Activated gamma-delta T cell treated with anti-CD3 and anti-CD28 coated beads, Interleukin-2, amount 50 U/mL, for 16 hours (primary cell): Measurements from ENCODE around the gene ZNF740.
"Not testable (repeated sequence)": the region's sequence is repeated elsewhere in the genome, so short reads cannot be mapped to it uniquely, and the experiment has no call there.

Experiments used
- DNase-seq: peaks from one replicate; pipeline ENCODE4 v3.0.0-alpha.2; 2020; ENCODE audit warnings: low read depth

ZNF740 gene

GRCh38 chr12:53195516-53196420, 15.2 kb downstream of the ZNF740 start:
- no peak for DNase-seq

GRCh38 chr12:53196486-53196885, 16.0 kb downstream of the ZNF740 start:
- DNase-seq, result no peak

- no peak for DNase-seq
These were observed 16.6 kb downstream of the ZNF740 start for GRCh38 chr12:53197011-53197640.

- DNase-seq, result no peak
These were observed 18.1 kb downstream of the ZNF740 start for GRCh38 chr12:53198486-53199110.

- DNase-seq, result no peak
These were observed 19.2 kb downstream of the ZNF740 start for GRCh38 chr12:53199700-53200099.

- no peak for DNase-seq
These were observed 19.6 kb downstream of the ZNF740 start for GRCh38 chr12:53200107-53200457.

- DNase-seq, result no peak
These were observed 20.1 kb downstream of the ZNF740 start for GRCh38 chr12:53200458-53201176.

- no peak for DNase-seq
These were observed 20.6 kb downstream of the ZNF740 start for GRCh38 chr12:53201177-53201541.

- no peak for DNase-seq
These were observed 21.1 kb downstream of the ZNF740 start for GRCh38 chr12:53201639-53202038.

GRCh38 chr12:53202316-53202715, 21.8 kb downstream of the ZNF740 start:
- DNase-seq, result not testable (repeated sequence)

- DNase-seq, result no peak
These were observed 23.8 kb downstream of the ZNF740 start for GRCh38 chr12:53204351-53204750.

GRCh38 chr12:53205747-53206419, 25.4 kb downstream of the ZNF740 start:
- peak; percentile 55 for DNase-seq

- DNase-seq, result peak; percentile 43
These were observed 26.5 kb downstream of the ZNF740 start, which contains the start of gene ITGB7 for GRCh38 chr12:53207042-53207441. ITGB7 (minus strand) TSS chr12:53207251; CDS start chr12:53200443, 6,808 bp downstream.

- no peak for DNase-seq
These were observed 27.9 kb downstream of the ZNF740 start for GRCh38 chr12:53208435-53208834.

GRCh38 chr12:53208877-53209463, 28.4 kb downstream of the ZNF740 start:
- DNase-seq, result no peak

- no peak for DNase-seq
These were observed 30.3 kb downstream of the ZNF740 start for GRCh38 chr12:53210843-53211242.

GRCh38 chr12:53211476-53212381, 31.2 kb downstream of the ZNF740 start:
- no peak for DNase-seq

- DNase-seq, result no peak
These were observed 32.4 kb downstream of the ZNF740 start for GRCh38 chr12:53212931-53213330.

GRCh38 chr12:53213348-53213747, 32.8 kb downstream of the ZNF740 start:
- DNase-seq, result peak; percentile 72

GRCh38 chr12:53214221-53214620, 33.7 kb downstream of the ZNF740 start:
- DNase-seq, result no peak
